Epithelial cell of esophagus (primary cell): ENCODE measurements around the gene NKAIN2.
"Not testable (repeated sequence)": the region's sequence is repeated elsewhere in the genome, so short reads cannot be mapped to it uniquely, and the experiment has no call there.

Source experiments
- DNase-seq: peaks from one replicate; pipeline ENCODE4 v3.0.0; 2010; ENCODE audit warnings: low read depth
- H3K4me3 ChIP-seq: 2 replicates; pipeline ENCODE4 v1.5.1; 2011; ENCODE audit warnings: mild to moderate bottlenecking, low read length, control low read depth
- TF ChIP-seq, protein P1 (sequence below): IDR thresholded peaks from 2 replicates; pipeline ENCODE4 v1.5.1; 2011; ENCODE audit warnings: low read depth, mild to moderate bottlenecking, low read length, control low read depth, inconsistent platforms; ENCODE audit not compliant: insufficient read depth; ENCODE audit errors: missing control alignments

NKAIN2 gene

DNA sequence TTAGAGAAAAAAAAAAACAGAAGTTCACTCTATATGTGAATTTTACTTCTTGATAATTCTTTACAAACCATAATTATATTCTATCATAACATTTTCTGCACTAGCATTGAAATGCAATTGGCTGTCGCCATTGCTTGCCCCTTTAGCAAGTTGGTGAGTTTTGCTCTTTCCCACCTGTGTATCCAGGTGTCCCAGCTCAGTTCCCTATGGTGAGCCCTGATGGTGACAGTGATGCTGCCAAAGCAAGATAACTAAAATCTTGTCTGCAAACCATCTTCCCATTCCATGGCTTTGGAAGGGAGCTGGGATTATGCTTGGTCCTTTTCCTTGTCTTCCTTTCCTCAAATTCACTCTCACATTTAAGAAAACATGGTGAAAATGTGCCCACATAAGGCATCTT lies 429.6 kb downstream of the NKAIN2 start:
- H3K4me3 ChIP-seq = no peak overlapping the region
- DNase-seq = no peak
- TF ChIP-seq, protein P1, sequence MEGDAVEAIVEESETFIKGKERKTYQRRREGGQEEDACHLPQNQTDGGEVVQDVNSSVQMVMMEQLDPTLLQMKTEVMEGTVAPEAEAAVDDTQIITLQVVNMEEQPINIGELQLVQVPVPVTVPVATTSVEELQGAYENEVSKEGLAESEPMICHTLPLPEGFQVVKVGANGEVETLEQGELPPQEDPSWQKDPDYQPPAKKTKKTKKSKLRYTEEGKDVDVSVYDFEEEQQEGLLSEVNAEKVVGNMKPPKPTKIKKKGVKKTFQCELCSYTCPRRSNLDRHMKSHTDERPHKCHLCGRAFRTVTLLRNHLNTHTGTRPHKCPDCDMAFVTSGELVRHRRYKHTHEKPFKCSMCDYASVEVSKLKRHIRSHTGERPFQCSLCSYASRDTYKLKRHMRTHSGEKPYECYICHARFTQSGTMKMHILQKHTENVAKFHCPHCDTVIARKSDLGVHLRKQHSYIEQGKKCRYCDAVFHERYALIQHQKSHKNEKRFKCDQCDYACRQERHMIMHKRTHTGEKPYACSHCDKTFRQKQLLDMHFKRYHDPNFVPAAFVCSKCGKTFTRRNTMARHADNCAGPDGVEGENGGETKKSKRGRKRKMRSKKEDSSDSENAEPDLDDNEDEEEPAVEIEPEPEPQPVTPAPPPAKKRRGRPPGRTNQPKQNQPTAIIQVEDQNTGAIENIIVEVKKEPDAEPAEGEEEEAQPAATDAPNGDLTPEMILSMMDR = no peak

DNA sequence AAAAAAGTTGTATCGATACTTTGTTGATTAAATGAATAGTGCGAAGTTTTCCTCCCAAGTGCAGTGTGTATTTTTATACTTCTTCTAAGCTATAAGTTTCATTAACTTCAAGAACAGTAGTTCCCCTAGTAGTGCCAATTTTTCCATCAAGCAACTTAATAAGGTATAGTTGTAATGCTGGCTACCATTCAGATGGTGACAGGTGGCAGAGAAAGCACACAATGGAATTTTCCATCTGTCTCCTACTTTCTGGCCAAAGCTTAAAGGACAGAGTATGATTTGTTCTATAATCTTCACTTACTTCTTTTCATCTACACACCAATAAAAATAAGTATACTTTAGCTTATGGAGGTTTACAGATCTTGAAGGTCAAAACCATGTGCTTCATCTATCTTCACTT lies 431.1 kb downstream of the NKAIN2 start:
- TF ChIP-seq, protein P1 = no peak
- no peak for DNase-seq
- no peak overlapping the region for H3K4me3 ChIP-seq

DNA sequence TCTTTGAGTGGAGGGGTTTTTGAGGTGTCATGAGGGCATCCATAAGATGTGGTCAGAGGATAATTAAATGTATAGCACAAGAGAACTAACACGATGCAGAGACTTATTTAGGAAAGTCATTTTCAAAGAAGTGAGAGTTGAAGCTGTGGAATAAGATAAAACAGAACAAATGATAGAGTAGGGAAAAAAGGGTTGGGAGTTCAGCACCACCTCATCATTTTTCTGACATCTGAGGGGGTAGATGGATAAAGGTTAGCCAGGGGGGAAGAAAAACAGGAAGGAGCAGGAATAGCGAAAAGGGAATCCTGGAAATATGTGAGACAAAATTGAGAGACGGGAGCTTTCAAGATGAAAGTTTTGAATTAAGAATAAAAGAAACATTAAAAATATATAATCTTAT lies 434.2 kb downstream of the NKAIN2 start:
- no peak overlapping the region for H3K4me3 ChIP-seq
- TF ChIP-seq, protein P1 = no peak
- no peak for DNase-seq

DNA sequence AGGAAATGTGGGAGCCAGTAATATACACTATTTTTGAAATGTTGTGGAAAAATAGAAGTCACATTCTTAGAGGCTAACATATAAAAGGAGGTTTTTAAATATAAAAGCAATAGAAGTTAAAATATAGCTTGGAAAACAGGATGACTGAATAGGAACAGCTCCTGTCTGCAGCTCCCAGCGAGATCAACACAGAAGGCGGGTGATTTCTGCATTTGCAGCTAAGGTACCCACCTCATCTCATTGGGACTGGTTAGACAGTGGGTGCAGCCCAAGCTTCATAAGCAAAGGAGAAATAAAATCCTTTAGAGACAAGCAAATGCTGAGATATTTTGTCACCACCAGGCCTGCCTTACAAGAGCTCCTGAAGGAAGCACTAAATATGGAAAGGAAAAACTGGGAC lies 434.7 kb downstream of the NKAIN2 start:
- not testable (repeated sequence) for H3K4me3 ChIP-seq, DNase-seq

DNA sequence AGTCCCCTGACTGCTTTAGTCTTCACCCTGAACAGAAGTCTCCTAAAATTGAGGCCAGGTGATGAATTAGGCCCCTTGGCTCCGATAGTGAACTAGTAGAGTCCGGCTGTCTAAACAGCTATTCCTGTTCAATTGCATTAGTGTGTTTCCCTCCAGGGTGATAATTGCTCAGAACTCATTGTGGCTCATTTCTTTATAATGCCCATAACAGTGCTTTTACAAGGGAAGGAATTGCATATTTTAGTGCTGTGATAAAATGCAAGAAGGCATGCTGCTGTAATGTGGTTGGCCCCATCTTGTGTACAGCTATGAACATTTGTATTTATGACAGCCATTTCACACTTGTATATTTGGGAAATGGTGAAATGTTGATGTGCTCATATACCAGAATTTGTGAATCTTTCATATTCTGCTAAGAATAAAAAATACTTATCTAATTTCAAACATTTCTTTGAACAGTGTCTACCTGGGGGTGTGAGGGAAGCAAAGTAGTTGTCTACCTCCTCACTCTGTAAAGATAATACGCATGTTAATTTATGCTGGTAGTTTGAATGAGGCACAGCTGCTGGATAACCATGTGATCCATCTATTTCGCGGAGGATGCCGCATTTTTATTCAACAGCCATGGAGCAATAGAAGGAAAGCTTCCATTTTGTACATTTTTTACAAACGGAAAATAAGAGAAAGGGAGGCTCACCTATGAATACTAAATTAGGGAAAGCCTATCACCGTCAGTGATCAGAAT lies 451.4 kb downstream of the NKAIN2 start:
- H3K4me3 ChIP-seq = no peak overlapping the region
- no peak for DNase-seq
- TF ChIP-seq, protein P1 = no peak

DNA sequence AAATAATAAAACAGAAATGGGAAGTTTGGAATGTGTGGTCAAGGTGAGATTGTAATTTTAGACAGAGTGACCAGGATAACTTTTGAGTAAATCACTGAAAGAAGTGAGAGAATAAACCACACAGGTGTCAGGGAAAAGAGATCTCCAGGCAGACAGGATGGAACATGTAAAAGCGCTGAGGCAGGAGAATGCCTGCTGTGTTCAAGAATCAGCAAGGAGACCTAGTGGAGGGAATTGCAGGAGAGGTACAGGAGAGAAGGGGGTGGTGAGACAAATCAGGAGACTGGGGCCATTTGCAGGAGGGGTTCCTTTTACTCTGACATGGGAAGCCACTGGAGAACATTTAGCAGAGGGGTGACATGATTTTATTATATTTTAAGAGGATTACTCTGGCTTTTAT lies 456.7 kb downstream of the NKAIN2 start:
- peak; percentile 6 for DNase-seq
- H3K4me3 ChIP-seq = no peak overlapping the region
- TF ChIP-seq, protein P1 = no peak

DNA sequence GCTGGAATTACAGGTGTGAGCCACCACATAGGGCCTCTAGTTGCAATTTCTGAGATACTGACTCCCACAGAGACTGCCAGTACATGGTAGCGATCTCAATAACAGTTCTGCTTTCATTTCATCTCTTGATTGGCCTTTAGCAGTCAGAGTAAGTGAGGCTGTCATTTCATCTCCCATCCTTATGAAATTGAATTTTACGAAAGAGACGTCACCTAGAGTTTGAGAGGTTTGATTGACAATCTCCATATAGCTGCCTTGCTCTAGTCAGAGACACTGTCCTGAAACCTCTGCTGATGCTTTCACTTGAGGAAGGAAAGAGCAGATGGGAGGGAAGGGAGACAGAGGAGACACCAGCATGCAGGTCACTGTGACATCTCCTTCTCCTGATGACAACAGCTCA lies 466.1 kb downstream of the NKAIN2 start:
- TF ChIP-seq, protein P1 = no peak
- no peak for DNase-seq

More for the DNA sequence above, 466.1 kb downstream of the NKAIN2 start:
- H3K4me3 ChIP-seq = no peak overlapping the region
